Stimulated activated CD4-positive, alpha-beta T cell treated with anti-CD3 and anti-CD28 coated beads, TNF-alpha, amount 100 ng/mL, for 1 hour (primary cell): ENCODE data around the gene JAZF1.
"Not testable (repeated sequence)": the region's sequence is repeated elsewhere in the genome, so short reads cannot be mapped to it uniquely, and the experiment has no call there.

ENCODE experiments used
- DNase-seq, 3 donors: peaks; one replicate each; pipeline ENCODE4 v3.0.0-alpha.2; 2020; ENCODE audit warnings: low read depth in 3 of 3, low spot score in 1 of 3

JAZF1 gene

GRCh38 chr7:27948861-27949260 lies 231.7 kb downstream of the JAZF1 start:
- no peak for DNase-seq

- DNase-seq: no peak
Measured at GRCh38 chr7:27947586-27948278, 232.9 kb downstream of the JAZF1 start.

DNA sequence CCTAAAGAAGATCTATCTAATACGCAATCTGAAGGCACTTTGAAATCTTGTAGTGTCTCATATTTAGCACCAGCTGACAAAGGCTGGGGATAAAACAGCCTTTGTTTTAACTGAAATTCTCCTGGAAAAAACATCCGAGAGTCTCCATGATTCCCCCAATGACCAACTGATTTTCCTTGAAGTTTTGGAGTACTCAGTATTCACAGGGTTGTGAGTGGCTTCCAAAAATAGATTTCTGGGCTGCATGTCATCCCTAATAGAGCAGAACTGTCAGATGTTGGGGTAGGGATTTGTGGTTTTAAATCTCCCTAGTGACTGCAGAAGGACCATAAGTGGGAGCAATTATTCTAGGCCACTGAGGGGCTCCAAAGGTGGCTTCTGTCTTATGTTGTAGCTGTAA lies 234.2 kb downstream of the JAZF1 start:
- no peak for DNase-seq

DNA sequence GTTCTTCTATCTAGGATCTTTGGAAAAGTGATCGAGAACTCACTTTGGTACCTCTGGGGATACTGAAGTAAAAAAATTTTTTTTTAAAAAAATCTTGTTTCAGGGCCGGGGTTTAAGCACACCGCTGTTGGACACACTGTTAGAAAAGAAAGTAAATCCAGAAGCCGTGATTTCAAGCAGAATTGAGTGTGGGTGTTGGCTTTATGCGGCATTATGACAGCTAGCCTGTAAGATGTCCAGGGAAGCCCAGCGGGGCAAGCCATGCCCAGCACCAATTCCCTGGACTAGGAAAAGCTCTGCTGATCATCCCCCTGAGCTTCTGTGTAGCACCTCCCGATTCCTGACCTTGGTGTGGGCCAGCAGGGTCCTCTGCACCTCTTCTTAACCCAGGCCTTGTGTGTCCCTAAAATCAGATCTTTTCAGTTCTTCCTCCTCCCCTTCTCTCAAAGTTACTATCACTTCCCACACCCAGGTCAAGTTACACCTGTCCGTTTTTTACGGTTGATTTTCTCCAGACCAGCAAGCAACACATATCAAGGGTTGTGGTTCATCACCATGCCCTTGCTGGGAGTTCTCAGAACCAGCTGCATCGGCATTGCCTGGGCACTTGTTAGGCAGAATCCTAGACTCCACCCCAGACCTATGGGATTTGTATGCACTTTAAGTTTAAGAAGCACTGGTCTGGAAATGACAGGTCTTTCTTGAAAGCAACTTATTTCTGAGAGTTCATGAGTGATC lies 235.4 kb downstream of the JAZF1 start:
- no peak for DNase-seq

DNA sequence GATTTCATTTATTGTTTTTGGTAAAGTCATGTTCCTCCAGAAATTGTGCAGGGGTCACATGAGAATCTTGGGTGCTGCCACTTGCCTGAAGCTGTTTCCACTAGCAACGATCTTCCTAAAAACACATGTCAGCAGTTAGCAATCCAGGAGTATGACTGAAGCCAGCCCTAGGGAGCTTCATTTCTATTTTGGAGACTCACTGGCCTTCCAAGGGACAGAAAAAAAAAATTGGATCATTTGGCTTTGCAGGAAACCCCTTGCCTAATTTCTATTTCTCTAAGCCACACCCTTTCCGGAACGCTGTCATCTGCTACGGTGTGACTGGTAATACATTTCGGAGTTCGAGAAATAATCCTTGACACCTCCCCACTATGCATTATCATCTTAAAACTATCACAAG lies 236.0 kb downstream of the JAZF1 start:
- DNase-seq: no peak

GRCh38 chr7:27943241-27943640 lies 237.4 kb downstream of the JAZF1 start:
- no peak for DNase-seq

GRCh38 chr7:27942711-27943110 lies 237.9 kb downstream of the JAZF1 start:
- no peak for DNase-seq

- no peak for DNase-seq
Measured at GRCh38 chr7:27941522-27941921, 239.1 kb downstream of the JAZF1 start.

DNA sequence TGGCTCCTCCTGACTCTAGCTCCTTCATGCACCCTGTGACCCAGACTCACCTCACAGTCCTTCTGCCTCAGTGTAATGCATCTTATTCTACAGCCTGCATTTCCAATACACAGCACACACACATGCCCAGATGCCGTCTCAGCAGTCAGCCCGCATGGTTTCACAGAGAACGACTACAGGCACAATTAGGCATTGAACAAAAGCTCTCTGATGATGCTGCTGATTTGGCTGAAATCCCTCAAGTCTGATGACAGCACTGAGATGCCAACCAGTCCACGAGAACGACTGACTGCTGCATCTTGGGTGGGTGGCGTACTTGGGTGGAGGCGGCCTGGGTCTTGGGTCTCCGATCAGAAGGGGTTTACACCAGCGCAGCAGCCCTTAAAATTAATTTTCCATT lies 240.3 kb downstream of the JAZF1 start:
- DNase-seq: no peak

DNA sequence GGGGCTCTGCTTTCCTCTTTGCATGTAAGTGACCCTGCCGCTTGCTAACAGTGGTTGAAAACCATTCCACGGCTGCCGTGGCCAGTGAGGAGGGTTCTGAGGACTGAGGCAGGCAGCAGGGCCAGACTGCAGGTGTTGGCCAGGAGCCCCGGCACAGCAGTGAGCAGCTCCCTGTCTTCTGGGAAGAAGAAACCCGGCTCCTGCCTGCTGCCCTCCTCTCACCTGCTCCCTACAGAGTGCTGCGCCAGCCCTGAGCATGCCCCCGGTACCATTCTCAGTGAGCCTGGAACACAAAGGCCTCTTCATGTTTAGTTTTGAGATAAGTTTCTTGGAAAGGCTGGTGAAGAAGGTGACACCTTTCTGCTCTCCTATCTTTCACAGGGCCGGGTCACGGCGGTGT lies 240.7 kb downstream of the JAZF1 start:
- no peak for DNase-seq

DNA sequence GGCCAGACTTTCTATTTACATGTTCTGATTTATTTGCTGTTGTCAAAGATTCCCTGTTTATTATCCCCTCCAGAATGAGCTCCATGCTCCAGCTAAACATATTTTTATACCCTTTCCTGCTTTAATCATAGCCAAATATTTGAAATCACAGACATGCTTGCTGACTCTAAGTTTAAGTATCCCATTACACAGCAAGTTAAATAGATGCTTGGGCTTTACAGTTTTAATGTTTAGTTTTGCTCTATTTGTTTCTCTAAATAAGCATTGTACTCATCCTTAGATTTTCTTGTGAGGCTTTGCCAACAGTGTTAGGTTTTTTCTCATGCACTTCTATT lies 243.9 kb downstream of the JAZF1 start:
- DNase-seq: no peak

DNA sequence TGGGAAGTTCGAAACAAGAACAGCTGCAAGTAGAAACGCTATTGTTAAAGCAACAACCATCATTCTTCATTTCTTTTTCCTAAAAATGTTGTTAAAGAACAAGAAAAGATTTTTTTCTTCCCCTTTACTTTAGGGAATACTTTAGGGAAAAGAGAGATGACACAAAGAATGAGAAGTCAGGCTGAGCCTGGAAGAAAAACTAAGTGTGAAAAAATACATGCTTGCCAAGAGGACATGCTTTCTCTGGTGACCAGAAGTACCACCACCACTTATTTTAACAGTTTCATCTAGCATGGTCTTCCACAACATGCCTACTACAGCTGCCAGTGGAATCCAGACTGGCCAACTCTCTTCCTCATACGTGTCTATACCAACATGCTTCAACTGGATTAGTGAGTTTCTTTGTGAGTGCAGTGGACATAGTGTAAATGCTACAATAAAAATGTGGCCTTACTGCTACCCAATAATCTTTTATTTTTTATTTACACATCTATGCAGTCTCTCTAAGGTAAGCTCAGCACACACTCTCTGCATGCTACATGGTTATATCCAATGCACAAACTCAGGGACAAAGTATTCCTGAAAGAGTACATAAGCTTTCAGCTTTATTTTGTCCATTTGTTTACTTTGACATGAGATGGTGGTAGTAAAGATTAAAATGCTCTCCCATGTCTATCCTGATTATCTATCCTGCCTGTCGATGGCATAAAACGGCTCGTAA lies 244.4 kb downstream of the JAZF1 start:
- DNase-seq: no peak

- no peak for DNase-seq
Measured at GRCh38 chr7:27933671-27934565, 246.7 kb downstream of the JAZF1 start.

- DNase-seq: no peak
Measured at GRCh38 chr7:27930910-27931476, 249.6 kb downstream of the JAZF1 start.

DNA sequence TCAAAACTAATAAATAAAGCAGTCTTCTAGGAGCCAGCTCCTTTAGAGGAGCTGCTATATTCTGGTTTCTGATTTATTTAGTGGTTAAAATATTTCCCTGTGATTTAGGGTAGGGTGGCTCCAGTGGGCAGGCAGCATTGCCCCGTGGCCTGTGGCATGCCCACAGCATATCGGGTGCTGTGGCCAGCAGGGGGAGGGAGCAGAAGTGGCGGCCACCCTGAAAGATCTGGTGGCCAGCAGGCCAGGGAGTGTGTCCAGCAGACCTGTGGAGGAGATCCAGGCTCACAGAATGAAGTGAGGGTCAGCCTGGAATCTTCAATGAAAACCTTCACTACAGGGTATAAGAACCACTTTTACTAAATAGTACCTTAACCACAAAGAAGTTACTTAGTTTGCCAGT lies 251.5 kb downstream of the JAZF1 start:
- no peak for DNase-seq

DNA sequence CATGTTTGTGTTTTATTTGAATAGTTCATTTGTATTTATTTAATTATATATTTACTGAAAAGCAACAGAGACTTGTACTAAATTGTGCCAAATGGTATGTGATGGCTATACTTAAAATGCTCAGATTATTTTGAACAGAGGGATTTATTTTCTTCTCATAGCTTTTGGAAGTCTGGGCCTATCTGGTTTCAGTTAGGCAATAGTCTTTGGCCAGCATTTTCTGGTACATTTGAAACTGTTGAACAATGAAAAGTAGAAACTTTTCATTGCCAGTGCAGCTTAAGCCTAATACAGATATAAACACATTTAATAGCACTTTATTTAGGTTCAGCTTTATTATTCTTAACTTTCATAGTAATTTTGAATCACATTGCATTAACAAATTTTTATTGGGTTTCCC lies 252.6 kb downstream of the JAZF1 start:
- no peak for DNase-seq

DNA sequence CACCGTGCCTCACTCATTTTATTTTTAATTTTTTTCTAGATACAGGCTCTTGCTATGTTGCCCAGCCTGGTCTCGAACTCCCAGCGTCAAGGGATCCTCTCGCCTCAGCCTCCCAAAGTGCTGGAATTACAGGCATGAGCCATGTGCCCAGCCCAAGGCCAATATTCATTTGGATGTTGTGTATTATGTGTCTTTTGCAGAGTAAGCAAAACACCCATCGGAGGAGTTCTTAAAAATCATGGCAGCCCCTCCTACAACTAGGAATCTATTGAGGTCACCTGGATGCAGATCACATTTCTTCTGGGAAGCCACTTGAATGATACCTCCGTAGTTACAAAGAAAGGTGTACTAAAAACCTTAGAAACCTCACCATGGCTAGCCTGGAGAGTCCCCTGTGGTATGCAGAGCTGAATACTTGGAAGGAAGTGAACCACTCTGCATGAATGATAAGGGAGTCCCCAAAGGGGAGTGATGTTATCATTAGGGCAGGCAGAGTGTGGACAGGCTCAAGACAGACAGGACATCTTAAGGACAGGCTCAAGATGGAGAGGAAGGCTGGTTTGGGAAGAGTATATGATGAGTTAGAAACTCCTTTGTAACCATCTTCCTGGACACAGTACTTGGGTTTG lies 254.9 kb downstream of the JAZF1 start:
- no peak for DNase-seq

DNA sequence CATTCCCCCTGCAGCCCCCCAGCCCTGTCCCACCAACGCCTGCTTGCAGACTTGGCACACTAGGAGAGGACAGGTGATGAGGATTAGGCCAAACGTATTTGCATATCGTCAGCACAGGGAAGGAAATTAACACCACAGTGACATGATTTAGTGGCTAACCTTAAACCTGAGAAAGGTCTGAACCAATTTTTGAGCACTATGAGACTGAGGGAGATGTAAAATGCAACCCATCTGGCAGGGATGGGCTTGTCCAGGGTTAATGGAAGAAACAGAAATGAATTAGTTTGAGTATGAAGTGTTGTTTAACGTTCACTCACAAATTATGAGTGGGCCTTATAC lies 257.0 kb downstream of the JAZF1 start:
- no peak for DNase-seq

DNA sequence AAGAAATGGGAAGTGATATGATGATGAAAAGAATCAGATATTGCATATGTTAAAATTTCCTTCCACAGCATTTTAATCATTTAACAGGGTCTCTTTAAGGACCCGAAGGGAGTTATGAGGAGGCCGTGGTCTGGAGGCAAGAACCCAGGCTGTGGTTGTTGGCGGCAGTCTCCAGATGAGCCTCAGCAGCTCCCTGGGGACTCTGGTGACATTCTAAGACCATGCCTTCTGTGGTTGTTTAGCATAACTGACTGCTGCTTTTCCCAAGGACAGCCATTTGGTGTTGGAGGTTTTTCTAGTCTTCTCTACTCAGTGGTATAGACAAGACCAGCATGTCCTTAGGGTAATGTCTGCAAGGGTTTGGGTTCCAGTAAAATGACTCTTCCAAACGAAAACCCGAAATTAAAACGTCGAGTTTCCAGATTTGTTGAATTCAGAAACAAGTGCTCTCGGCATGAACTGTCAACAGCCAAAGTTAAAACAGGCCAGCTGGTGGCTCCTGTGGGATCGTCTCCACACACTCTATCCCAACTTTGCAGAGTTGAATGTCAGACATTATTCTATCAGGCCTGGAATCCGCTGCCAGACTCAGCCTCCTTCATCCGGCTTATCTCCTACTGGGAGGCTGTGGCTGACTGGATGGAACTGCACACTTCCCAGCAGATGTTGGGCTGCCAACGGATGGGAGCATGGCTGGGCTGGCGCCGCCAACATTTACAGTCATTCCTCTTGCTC lies 257.5 kb downstream of the JAZF1 start:
- DNase-seq: no peak

DNA sequence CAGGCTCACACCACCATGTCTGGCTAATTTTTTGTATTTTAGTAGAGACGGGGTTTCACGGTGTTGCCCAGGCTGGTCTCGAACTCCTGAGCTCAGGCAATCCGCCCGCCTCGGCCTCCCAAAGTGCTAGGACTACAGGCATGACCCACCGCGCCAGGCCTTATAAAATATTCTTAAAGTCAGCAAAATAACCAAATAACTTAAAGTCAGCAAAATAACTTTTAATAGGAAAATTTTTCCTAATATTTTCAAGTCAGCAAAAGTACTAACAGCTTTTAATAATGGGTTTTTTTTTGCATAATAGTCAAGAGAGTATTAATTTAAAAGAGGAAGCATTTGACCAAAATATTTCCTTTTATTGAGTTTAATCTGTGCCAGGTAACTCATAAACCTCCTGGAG lies 258.2 kb downstream of the JAZF1 start:
- not testable (repeated sequence) for DNase-seq
